ENCODE measurements around the gene ATP8B3. TPM values are rescaled to one million over a fixed set of nuclear protein-coding genes. Genes with fewer than 3 reads are reported as not detected.

The ATP8B3 gene
- total RNA-seq, 1 donor from 2014 or later = 0.41 TPM

DNA sequence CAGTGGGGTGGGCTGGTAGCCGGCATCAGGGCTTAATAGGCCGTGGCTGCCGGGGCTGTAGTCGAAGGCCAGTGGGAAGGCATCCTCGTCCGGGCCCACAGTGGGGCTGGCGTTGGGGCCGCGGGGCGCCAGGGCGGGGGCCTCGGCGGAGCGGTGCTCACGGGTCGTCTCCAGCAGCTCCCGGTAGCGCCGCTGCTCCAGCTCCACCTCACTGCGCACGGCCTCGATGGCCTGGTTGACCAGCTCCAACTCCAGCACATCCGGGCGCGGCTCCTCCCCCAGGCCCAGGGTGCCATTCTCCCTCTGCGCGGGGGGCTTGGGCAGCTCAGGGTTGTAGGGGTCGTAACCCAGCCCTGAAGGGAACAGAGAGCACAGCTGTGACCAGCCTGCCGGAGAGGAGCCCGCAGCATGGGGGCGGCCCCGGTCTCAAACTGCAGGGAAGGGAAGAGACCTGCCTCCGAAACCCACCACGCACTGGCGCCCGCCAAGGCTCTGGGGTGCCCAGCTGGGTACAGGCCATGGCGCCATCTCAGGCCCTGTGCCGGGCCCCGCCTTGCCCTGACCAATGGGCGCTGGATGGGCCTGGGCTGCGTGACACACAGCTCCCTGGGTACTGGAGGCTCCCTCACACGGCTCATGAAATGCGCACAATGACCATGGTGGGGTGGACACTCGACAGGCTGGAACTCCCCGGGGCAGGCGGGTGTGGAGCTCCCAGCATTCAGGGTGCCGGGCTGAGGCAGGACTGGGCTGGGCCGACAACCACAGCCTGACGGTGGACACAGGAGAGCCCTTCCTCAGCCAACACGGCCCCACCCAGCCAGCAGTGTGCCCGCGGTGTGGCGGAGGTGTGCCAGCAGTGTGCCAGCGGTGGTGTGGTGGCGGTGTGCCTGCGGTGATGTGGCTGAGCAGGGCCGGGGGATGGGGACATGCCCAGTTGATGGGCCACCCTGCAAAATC, 16.5 kb upstream of the ATP8B3 start:
- Histone ChIP-seq H3K9me3 (replicated peaks) (no peaks in the 10 kb centered on the region), H3K36me3 (peaks cover 57% of the 10 kb centered on the region), H3K4me1 (peaks cover 20% of the 10 kb centered on the region), H3K27me3 (ENCODE audit: low read depth) (no peaks in the 10 kb centered on the region), H3K27ac (replicated peaks) (no peak overlapping the region), H3K4me3 (no peak overlapping the region)
- intact Hi-C loops (cut with micrococcal nuclease) = no loop called here
- TF ChIP-seq, protein P1, sequence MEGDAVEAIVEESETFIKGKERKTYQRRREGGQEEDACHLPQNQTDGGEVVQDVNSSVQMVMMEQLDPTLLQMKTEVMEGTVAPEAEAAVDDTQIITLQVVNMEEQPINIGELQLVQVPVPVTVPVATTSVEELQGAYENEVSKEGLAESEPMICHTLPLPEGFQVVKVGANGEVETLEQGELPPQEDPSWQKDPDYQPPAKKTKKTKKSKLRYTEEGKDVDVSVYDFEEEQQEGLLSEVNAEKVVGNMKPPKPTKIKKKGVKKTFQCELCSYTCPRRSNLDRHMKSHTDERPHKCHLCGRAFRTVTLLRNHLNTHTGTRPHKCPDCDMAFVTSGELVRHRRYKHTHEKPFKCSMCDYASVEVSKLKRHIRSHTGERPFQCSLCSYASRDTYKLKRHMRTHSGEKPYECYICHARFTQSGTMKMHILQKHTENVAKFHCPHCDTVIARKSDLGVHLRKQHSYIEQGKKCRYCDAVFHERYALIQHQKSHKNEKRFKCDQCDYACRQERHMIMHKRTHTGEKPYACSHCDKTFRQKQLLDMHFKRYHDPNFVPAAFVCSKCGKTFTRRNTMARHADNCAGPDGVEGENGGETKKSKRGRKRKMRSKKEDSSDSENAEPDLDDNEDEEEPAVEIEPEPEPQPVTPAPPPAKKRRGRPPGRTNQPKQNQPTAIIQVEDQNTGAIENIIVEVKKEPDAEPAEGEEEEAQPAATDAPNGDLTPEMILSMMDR (IDR thresholded peaks at IDR 0.05; ENCODE audit: borderline replicate concordance) = no peak
- no peak for DNase-seq

- no peak for DNase-seq
- Histone ChIP-seq H3K4me1 (peaks cover 15% of the 10 kb centered on the region), H3K9me3 (replicated peaks) (no peaks in the 10 kb centered on the region), H3K27ac (replicated peaks) (no peak overlapping the region), H3K27me3 (ENCODE audit: low read depth) (no peaks in the 10 kb centered on the region), H3K4me3 (no peak overlapping the region), H3K36me3 (peaks cover 65% of the 10 kb centered on the region)
- TF ChIP-seq, protein P1 (IDR thresholded peaks at IDR 0.05; ENCODE audit: borderline replicate concordance) = no peak
- intact Hi-C loops (cut with micrococcal nuclease) = no loop called here
Measured at GRCh38 chr19:1827566-1828278, 15.6 kb upstream of the ATP8B3 start.

- Histone ChIP-seq H3K36me3 (peaks cover 74% of the 10 kb centered on the region), H3K4me1 (peaks cover 15% of the 10 kb centered on the region), H3K4me3 (no peak overlapping the region), H3K27me3 (ENCODE audit: low read depth) (no peaks in the 10 kb centered on the region), H3K27ac (replicated peaks) (no peak overlapping the region), H3K9me3 (replicated peaks) (no peaks in the 10 kb centered on the region)
- no peak for DNase-seq
- TF ChIP-seq, protein P1 (IDR thresholded peaks at IDR 0.05; ENCODE audit: borderline replicate concordance) = no peak
- intact Hi-C loops (cut with micrococcal nuclease) = no loop called here
Measured at GRCh38 chr19:1826557-1827521, 14.8 kb upstream of the ATP8B3 start.

DNA sequence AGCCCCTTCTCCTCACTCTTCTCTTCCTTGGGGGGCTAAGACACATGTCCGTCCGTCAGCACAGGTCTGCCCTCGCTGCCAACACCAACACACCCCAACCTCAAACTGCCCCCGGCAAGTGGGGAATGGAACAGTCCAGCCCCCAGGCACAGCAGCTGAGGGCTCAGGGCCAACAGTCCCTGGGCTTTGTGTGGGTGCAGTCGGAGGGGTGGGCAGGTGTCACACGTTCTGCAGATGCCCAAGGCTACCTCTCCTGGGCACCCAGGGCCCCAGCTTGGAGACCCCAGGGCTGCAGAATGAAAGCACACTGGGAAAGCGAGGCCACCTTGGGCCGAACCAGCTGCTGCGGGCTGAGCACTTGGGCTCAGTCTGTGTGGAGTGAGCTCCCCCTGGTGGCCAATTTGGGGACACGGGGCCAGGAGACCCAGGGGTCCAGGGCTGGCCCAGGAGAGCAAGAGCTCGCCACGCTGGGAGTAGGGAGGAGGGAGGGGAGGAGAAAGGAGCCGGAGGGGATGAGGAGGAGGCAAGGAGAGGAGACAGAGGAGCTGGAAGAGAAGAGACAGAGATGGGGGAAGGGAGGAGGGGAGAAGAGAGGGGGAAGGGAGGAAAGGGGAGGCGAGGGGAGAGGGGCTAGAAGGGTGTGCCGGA, 14.0 kb upstream of the ATP8B3 start:
- Histone ChIP-seq H3K9me3 (replicated peaks) (no peaks in the 10 kb centered on the region), H3K4me1 (peaks cover 15% of the 10 kb centered on the region), H3K27ac (replicated peaks) (no peak overlapping the region), H3K36me3 (peaks cover 82% of the 10 kb centered on the region), H3K27me3 (ENCODE audit: low read depth) (no peaks in the 10 kb centered on the region), H3K4me3 (no peak overlapping the region)
- intact Hi-C loops (cut with micrococcal nuclease) = no loop called here
- DNase-seq = peak; percentile 66
- TF ChIP-seq, protein P1 (IDR thresholded peaks at IDR 0.05; ENCODE audit: borderline replicate concordance) = peak; percentile 89
